Muscle of leg (tissue), 11 donors: ENCODE measurements around the gene LARP4B. TPM values are rescaled to one million over a fixed set of nuclear protein-coding genes. Genes with fewer than 3 reads are reported as not detected.

ENCODE experiments used
- DNase-seq: peaks from one replicate; pipeline ENCODE4 v3.0.0; 2013
- H3K27ac ChIP-seq: one replicate; pipeline ENCODE4 v1.5.1; 2013; ENCODE audit warnings: mild to moderate bottlenecking, low read length, control low read depth
- H3K27me3 ChIP-seq: one replicate; pipeline ENCODE4 v1.6.1; 2013; ENCODE audit warnings: low read length; ENCODE audit not compliant: control insufficient read depth, insufficient read depth
- H3K36me3 ChIP-seq: one replicate; pipeline ENCODE4 v1.6.1; 2013; ENCODE audit warnings: low read length; ENCODE audit not compliant: control insufficient read depth, insufficient read depth
- H3K4me1 ChIP-seq: one replicate; pipeline ENCODE4 v1.6.1; 2013; ENCODE audit warnings: low read length; ENCODE audit not compliant: control insufficient read depth, insufficient read depth
- H3K4me3 ChIP-seq: one replicate; pipeline ENCODE4 v1.5.1; 2013; ENCODE audit warnings: low read length, control low read depth
- H3K9me3 ChIP-seq: replicated peaks from 2 replicates; pipeline ENCODE4 v1.6.1; 2013; ENCODE audit warnings: low read depth, low read length; ENCODE audit not compliant: control insufficient read depth
- WGBS: methylation state at CpG from one replicate; pipeline ENCODE4 v1.1.5; 2013; ENCODE audit warnings: missing lambda C conversion rate; ENCODE audit not compliant: insufficient coverage; 5-methylcytosine and 5-hydroxymethylcytosine counted together
- polyA plus RNA-seq, 8 donors: library from polyadenylated mRNA; unstranded; fragments of 120-200 nt; gene quantifications; one replicate each; pipeline versions ENCODE4 v1.2.1 to v1.2.3, GENCODE V29; 2013; ENCODE audit warnings: inconsistent platforms in 1 of 8, low replicate concordance in 1 of 8; ENCODE audit not compliant: insufficient read length in 8 of 8, insufficient read depth in 1 of 8
- total RNA-seq: library from RNA; stranded (reverse); fragments of 120-200 nt; gene quantifications from one replicate; pipeline ENCODE4 v1.2.4, GENCODE V29; 2013

LARP4B gene
- total and polyA plus RNA-seq, 9 donors = 35.8 to 84.5 (median 54.8) TPM

GRCh38 chr10:855079-855478 is 76.4 kb downstream of the LARP4B start:
- no CpG with 5 or more reads among the region's 1 CpG for WGBS
- no peak overlapping the region for H3K27ac ChIP-seq
- no peak overlapping the region for H3K4me3 ChIP-seq
- peaks cover 19% of the 10 kb centered on the region for H3K36me3 ChIP-seq
- no peaks in the 10 kb centered on the region for H3K4me1 ChIP-seq
- no peaks in the 10 kb centered on the region for H3K27me3 ChIP-seq
- no peak for DNase-seq
- no peaks in the 10 kb centered on the region for H3K9me3 ChIP-seq

- peaks cover 3% of the 10 kb centered on the region for H3K9me3 ChIP-seq
- H3K4me1 ChIP-seq = no peaks in the 10 kb centered on the region
- H3K4me3 ChIP-seq = no peak overlapping the region
- no peak for DNase-seq
- H3K27me3 ChIP-seq = no peaks in the 10 kb centered on the region
- H3K36me3 ChIP-seq = peaks cover 19% of the 10 kb centered on the region
- no peak overlapping the region for H3K27ac ChIP-seq
Measured at GRCh38 chr10:853017-853416, 78.5 kb downstream of the LARP4B start.

- no peak for DNase-seq
- Histone ChIP-seq H3K4me3 (no peak overlapping the region), H3K27ac (no peak overlapping the region), H3K27me3 (no peaks in the 10 kb centered on the region), H3K36me3 (peaks cover 23% of the 10 kb centered on the region), H3K9me3 (peaks cover 3% of the 10 kb centered on the region), H3K4me1 (no peaks in the 10 kb centered on the region)
- no CpG with 5 or more reads among the region's 3 CpGs for WGBS
Measured at GRCh38 chr10:852386-852785, 79.1 kb downstream of the LARP4B start.

DNA sequence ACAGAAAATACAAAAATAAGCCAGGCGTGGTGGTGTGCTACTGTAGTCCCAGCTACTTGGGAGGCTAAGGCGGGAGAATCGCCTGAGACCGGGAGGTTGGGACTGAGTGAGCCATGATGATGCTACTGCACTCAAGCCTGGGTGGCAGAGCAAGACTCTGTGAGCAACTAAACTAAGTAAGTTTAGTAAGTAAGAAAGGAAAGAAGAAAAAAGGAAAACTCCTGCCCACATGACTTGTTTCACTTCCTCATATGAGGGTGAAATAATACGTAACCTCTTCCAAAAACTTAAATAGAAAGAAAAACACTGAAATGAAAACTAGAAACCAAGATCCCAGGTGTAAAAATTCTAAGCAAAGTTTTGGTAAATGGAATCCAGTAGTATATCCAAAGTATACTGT is 79.6 kb downstream of the LARP4B start:
- no peaks in the 10 kb centered on the region for H3K4me1 ChIP-seq
- no peak overlapping the region for H3K4me3 ChIP-seq
- DNase-seq = peak; percentile 17
- WGBS = 98% methylated on average over 4 of the region's 5 CpGs
- no peaks in the 10 kb centered on the region for H3K27me3 ChIP-seq
- no peak overlapping the region for H3K27ac ChIP-seq
- peaks cover 28% of the 10 kb centered on the region for H3K36me3 ChIP-seq
- H3K9me3 ChIP-seq = peaks cover 3% of the 10 kb centered on the region

- Histone ChIP-seq H3K9me3 (peaks cover 3% of the 10 kb centered on the region), H3K4me3 (no peak overlapping the region), H3K36me3 (peaks cover 28% of the 10 kb centered on the region), H3K4me1 (peaks cover 3% of the 10 kb centered on the region), H3K27me3 (no peaks in the 10 kb centered on the region), H3K27ac (no peak overlapping the region)
- DNase-seq = no peak
- WGBS = no CpG with 5 or more reads among the region's 2 CpGs
Measured at GRCh38 chr10:850093-850492, 81.4 kb downstream of the LARP4B start.

DNA sequence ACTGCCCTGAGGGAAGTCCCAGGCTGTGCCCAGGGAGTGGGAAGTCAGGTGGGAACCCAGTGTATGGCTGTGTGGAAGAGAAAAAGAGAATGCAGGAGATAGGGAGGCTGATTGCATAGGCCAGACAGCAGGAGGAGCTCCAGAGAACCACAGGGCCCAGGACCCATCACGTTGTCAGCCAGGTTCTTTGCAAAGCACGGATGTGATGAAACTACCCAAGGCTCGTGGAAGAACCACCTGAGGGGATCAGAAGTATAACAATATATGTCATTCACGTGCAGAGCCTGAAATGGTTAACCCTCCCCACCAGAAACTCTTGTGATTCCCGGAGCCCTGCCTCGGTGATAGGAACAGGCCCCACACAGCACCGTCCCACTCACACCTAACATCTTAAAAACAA is 83.6 kb downstream of the LARP4B start:
- 60% methylated on average over 6 of the region's 7 CpGs for WGBS
- Histone ChIP-seq H3K4me3 (no peak overlapping the region), H3K9me3 (peaks cover 3% of the 10 kb centered on the region), H3K27ac (no peak overlapping the region), H3K27me3 (no peaks in the 10 kb centered on the region), H3K36me3 (peaks cover 30% of the 10 kb centered on the region), H3K4me1 (peaks cover 3% of the 10 kb centered on the region)
- DNase-seq = no peak

- 83% methylated on average over 1 of the region's 7 CpGs for WGBS
- H3K27me3 ChIP-seq = no peaks in the 10 kb centered on the region
- H3K4me1 ChIP-seq = peaks cover 3% of the 10 kb centered on the region
- peaks cover 41% of the 10 kb centered on the region for H3K36me3 ChIP-seq
- DNase-seq = no peak
- H3K9me3 ChIP-seq = peaks cover 3% of the 10 kb centered on the region
- no peak overlapping the region for H3K4me3 ChIP-seq
- no peak overlapping the region for H3K27ac ChIP-seq
Measured at GRCh38 chr10:846126-846685, 85.3 kb downstream of the LARP4B start.

- H3K4me1 ChIP-seq = peaks cover 3% of the 10 kb centered on the region
- H3K27me3 ChIP-seq = no peaks in the 10 kb centered on the region
- H3K27ac ChIP-seq = no peak overlapping the region
- H3K9me3 ChIP-seq = peaks cover 3% of the 10 kb centered on the region
- no peak overlapping the region for H3K4me3 ChIP-seq
- DNase-seq = no peak
- H3K36me3 ChIP-seq = peaks cover 44% of the 10 kb centered on the region
- no CpG with 5 or more reads among the region's 3 CpGs for WGBS
Measured at GRCh38 chr10:845526-845925, 86.0 kb downstream of the LARP4B start.

GRCh38 chr10:844552-844951 is 87.0 kb downstream of the LARP4B start:
- WGBS = 55% methylated on average over 4 of the region's 8 CpGs
- no peaks in the 10 kb centered on the region for H3K27me3 ChIP-seq
- H3K27ac ChIP-seq = no peak overlapping the region
- H3K36me3 ChIP-seq = peaks cover 52% of the 10 kb centered on the region
- no peaks in the 10 kb centered on the region for H3K9me3 ChIP-seq
- H3K4me1 ChIP-seq = peaks cover 3% of the 10 kb centered on the region
- no peak for DNase-seq
- H3K4me3 ChIP-seq = no peak overlapping the region

- 86% methylated on average over 1 of the region's 1 CpG for WGBS
- H3K36me3 ChIP-seq = peaks cover 56% of the 10 kb centered on the region
- peaks cover 3% of the 10 kb centered on the region for H3K4me1 ChIP-seq
- no peak overlapping the region for H3K4me3 ChIP-seq
- H3K9me3 ChIP-seq = no peaks in the 10 kb centered on the region
- no peak for DNase-seq
- H3K27ac ChIP-seq = no peak overlapping the region
- H3K27me3 ChIP-seq = no peaks in the 10 kb centered on the region
Measured at GRCh38 chr10:843703-844102, 87.8 kb downstream of the LARP4B start.

- Histone ChIP-seq H3K4me3 (no peak overlapping the region), H3K9me3 (no peaks in the 10 kb centered on the region), H3K27ac (no peak overlapping the region), H3K27me3 (no peaks in the 10 kb centered on the region), H3K4me1 (peaks cover 3% of the 10 kb centered on the region), H3K36me3 (peaks cover 53% of the 10 kb centered on the region)
- no peak for DNase-seq
- WGBS = no CpG with 5 or more reads among the region's 6 CpGs
Measured at GRCh38 chr10:842795-843194, 88.7 kb downstream of the LARP4B start.
